ENCODE measurements around the gene ZNF608. TPM values are rescaled to one million over a fixed set of nuclear protein-coding genes. Genes with fewer than 3 reads are reported as not detected.

ZNF608 gene, protein sequence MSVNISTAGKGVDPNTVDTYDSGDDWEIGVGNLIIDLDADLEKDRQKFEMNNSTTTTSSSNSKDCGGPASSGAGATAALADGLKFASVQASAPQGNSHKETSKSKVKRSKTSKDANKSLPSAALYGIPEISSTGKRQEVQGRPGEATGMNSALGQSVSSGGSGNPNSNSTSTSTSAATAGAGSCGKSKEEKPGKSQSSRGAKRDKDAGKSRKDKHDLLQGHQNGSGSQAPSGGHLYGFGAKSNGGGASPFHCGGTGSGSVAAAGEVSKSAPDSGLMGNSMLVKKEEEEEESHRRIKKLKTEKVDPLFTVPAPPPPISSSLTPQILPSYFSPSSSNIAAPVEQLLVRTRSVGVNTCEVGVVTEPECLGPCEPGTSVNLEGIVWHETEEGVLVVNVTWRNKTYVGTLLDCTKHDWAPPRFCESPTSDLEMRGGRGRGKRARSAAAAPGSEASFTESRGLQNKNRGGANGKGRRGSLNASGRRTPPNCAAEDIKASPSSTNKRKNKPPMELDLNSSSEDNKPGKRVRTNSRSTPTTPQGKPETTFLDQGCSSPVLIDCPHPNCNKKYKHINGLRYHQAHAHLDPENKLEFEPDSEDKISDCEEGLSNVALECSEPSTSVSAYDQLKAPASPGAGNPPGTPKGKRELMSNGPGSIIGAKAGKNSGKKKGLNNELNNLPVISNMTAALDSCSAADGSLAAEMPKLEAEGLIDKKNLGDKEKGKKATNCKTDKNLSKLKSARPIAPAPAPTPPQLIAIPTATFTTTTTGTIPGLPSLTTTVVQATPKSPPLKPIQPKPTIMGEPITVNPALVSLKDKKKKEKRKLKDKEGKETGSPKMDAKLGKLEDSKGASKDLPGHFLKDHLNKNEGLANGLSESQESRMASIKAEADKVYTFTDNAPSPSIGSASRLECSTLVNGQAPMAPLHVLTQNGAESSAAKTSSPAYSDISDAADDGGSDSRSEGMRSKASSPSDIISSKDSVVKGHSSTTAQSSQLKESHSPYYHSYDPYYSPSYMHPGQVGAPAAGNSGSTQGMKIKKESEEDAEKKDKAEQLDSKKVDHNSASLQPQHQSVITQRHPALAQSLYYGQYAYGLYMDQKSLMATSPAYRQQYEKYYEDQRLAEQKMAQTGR (N-terminal part only)
- 7.7 and 10.1 TPM in 2 replicates for total RNA-seq

GRCh38 chr5:124745928-124746915 is at the start of gene ZNF608:
ZNF608 (minus strand) TSS chr5:124746639; CDS start chr5:124744989, 1,650 bp downstream.

